ENCODE data around the gene CHST3.

GRCh38 chr10:71966046-71967004 is 2.1 kb downstream of the CHST3 start:
- TF ChIP-seq CTCF (conservative IDR thresholded peaks at IDR 0.05; ENCODE audit: low read length), result no peak
- no peak for TF ChIP-seq EZH2phosphoT487 (IDR thresholded peaks at IDR 0.05; ENCODE audit: borderline replicate concordance)
